Aorta (tissue), 5 donors: Measurements from ENCODE around the gene B2M. TPM values are rescaled to one million over a fixed set of nuclear protein-coding genes. Genes with fewer than 3 reads are reported as not detected.
A peak's percentile ranks its signal among the peaks of the same experiment; 100 is the strongest.
"Not testable (repeated sequence)": the region's sequence is repeated elsewhere in the genome, so short reads cannot be mapped to it uniquely, and the experiment has no call there.

Source experiments
- ATAC-seq: fragments of 200-7000 bp; cut with Tn5 transposase; one replicate; pipeline ENCODE4 v1.9.1; 2022; ENCODE audit warnings: moderate library complexity; ENCODE audit not compliant: low FRiP score
- DNase-seq, 2 donors: peaks; one replicate each; pipeline ENCODE4 v3.0.0-alpha.2; 2020
- H3K27ac ChIP-seq, 2 donors: one replicate each; pipeline ENCODE4 v1.5.1; 2013; ENCODE audit warnings: low read length in 2 of 2, mild to moderate bottlenecking in 2 of 2, moderate library complexity in 2 of 2, control low read depth in 1 of 2, inconsistent platforms in 1 of 2, low read depth in 1 of 2
- H3K27me3 ChIP-seq, 2 donors: one replicate each; pipeline ENCODE4 v1.6.1; 2013; ENCODE audit warnings: control low read depth in 1 of 2, low read length in 1 of 2, mild to moderate bottlenecking in 1 of 2, moderate library complexity in 1 of 2; ENCODE audit not compliant: insufficient read depth in 2 of 2, control insufficient read depth in 1 of 2
- H3K36me3 ChIP-seq, 2 donors: one replicate each; pipeline ENCODE4 v1.6.1; 2013; ENCODE audit warnings: control low read depth in 1 of 2, low read length in 1 of 2, mild to moderate bottlenecking in 1 of 2; ENCODE audit not compliant: insufficient read depth in 2 of 2, control insufficient read depth in 1 of 2
- H3K4me1 ChIP-seq, 2 donors: one replicate each; pipeline ENCODE4 v1.6.1; 2013; ENCODE audit warnings: low read length in 2 of 2, control low read depth in 1 of 2, mild to moderate bottlenecking in 1 of 2, moderate library complexity in 1 of 2; ENCODE audit not compliant: insufficient read depth in 2 of 2, control insufficient read depth in 1 of 2
- H3K4me3 ChIP-seq, 2 donors: one replicate each; pipeline ENCODE4 v1.5.1; 2013; ENCODE audit warnings: low read length in 2 of 2, control low read depth in 1 of 2, mild to moderate bottlenecking in 1 of 2
- H3K9me3 ChIP-seq: one replicate; pipeline ENCODE4 v1.6.1; 2013; ENCODE audit warnings: mild to moderate bottlenecking, low read length; ENCODE audit not compliant: control insufficient read depth
- WGBS, 2 donors: extraction: QIAGEN DNeasy Blood & Tissue Kit; methylation state at CpG; one replicate each; pipeline ENCODE4 v1.1.7; 2013; 5-methylcytosine and 5-hydroxymethylcytosine counted together
- intact Hi-C, 2 donors: fragments of 100-400 bp; cut with DNase I; formaldehyde crosslinking; loops; one replicate each; pipeline versions ENCODE4 v1.14.2 to v1.15.0; 2022
- polyA plus RNA-seq, 2 donors: library from polyadenylated mRNA; stranded (reverse); fragments of 200-250 nt; gene quantifications; one replicate each; pipeline ENCODE4 v1.2.3, GENCODE V29; 2013
- total RNA-seq, 2 donors: library from RNA; stranded (reverse); fragmentation: NEBNext Ultra II Directional; extraction: Animal tissue kit (Norgen Biotek cat#: 25700); gene quantifications; one replicate each; pipeline ENCODE4 v1.2.1, GENCODE V29; 2021
- donor health status: healthy with polysubstance abuse.
- donor health status: Bipolar disorder and iron deficiency.
- donor health status: DM: no; HTN: no; CAD: no.
- donor health status: DM: no; HTN: no; CAD: no.
- donor health status: DM: yes; HTN: yes; CAD: no.

The B2M gene
- total and polyA plus RNA-seq, 4 donors = 2,130 to 4,026 (median 3,023) TPM

- DNase-seq (no peak), ATAC-seq (no peak)
- Histone ChIP-seq H3K27me3 (no peaks in the 10 kb centered on the region), H3K36me3 (no peaks in the 10 kb centered on the region), H3K4me1 (peaks cover 0 to 1% of the 10 kb centered on the region in 2 donors), H3K4me3 (no peak overlapping the region), H3K27ac (peak overlapping the region in 1 of 2 donors; percentile 68), H3K9me3 (no peaks in the 10 kb centered on the region)
- WGBS, 2 donors = 90 to 91% methylated on average over 6 of the region's 6 CpGs
- intact Hi-C loops = loop anchor here (2.0 to 5.0 kb wide), 4 partner anchors 17 to 440 kb away; partner anchors contain the start of genes B2M (in 1 of the 2), EIF3J (in 1 of the 2), GOLM2 (in 1 of the 2) and PATL2 (in 1 of the 2)
Observed at GRCh38 chr15:44727485-44728231, 16.3 kb downstream of the B2M start.

- not testable (repeated sequence) for H3K9me3 ChIP-seq, H3K36me3 ChIP-seq, H3K4me3 ChIP-seq, H3K4me1 ChIP-seq, DNase-seq, H3K27me3 ChIP-seq, ATAC-seq
- intact Hi-C loops = loop anchor here (2.0 to 5.0 kb wide), 4 partner anchors 17 to 441 kb away; partner anchors contain the start of genes B2M (in 1 of the 2), EIF3J (in 1 of the 2), GOLM2 (in 1 of the 2) and PATL2 (in 1 of the 2)
- 61 to 67% methylated on average over 5 of the region's 5 CpGs for WGBS, 2 donors
- H3K27ac ChIP-seq = peak overlapping the region; percentile 37 to 83
Observed at GRCh38 chr15:44728232-44728575, 16.9 kb downstream of the B2M start.

GRCh38 chr15:44728576-44729407, 17.5 kb downstream of the B2M start:
- peak; percentile 95 to 97 for DNase-seq
- WGBS, 2 donors = 0% methylated on average over 35 to 36 of the region's 36 CpGs

GRCh38 chr15:44729408-44730127, 18.3 kb downstream of the B2M start:
- WGBS, 2 donors = 3 to 4% methylated on average over 21 of the region's 21 CpGs
- DNase-seq (peak; percentile 64 to 79), ATAC-seq (peak; percentile 36)
- Histone ChIP-seq H3K4me3 (peak overlapping the region; percentile 80 to 88), H3K4me1 (peaks cover 0 to 1% of the 10 kb centered on the region in 2 donors), H3K27ac (peak overlapping the region in 1 of 2 donors; percentile 96), H3K36me3 (no peaks in the 10 kb centered on the region), H3K9me3 (no peaks in the 10 kb centered on the region), H3K27me3 (no peaks in the 10 kb centered on the region)
- intact Hi-C loops = loop anchor here (2.0 to 10.0 kb wide), 5 partner anchors 19 to 442 kb away; partner anchors contain the start of genes B2M (in 1 of the 2), EIF3J (in 1 of the 2), GOLM2 (in 1 of the 2) and PATL2 (in 1 of the 2)

More at GRCh38 chr15:44728576-44729407, 17.5 kb downstream of the B2M start:
- Histone ChIP-seq H3K27ac (peak overlapping the region; percentile 20 to 96), H3K4me1 (peaks cover 0 to 1% of the 10 kb centered on the region in 2 donors), H3K36me3 (no peaks in the 10 kb centered on the region), H3K9me3 (no peaks in the 10 kb centered on the region), H3K27me3 (no peaks in the 10 kb centered on the region), H3K4me3 (peak overlapping the region; percentile 80 to 88)
- peak; percentile 97 for ATAC-seq
- intact Hi-C loops = loop anchor here (2.0 to 5.0 kb wide), 4 partner anchors 18 to 441 kb away; partner anchors contain the start of genes B2M (in 1 of the 2), EIF3J (in 1 of the 2), GOLM2 (in 1 of the 2) and PATL2 (in 1 of the 2)

- ATAC-seq = no peak
- DNase-seq = no peak
- 72 to 73% methylated on average over 2 of the region's 2 CpGs for WGBS, 2 donors
- no peaks in the 10 kb centered on the region for H3K36me3 ChIP-seq
- no peaks in the 10 kb centered on the region for H3K27me3 ChIP-seq
- intact Hi-C loops = loop anchor here (5.0 to 10.0 kb wide), 3 partner anchors 33 to 160 kb away; no protein-coding TSS in a partner anchor
- no peak overlapping the region for H3K4me3 ChIP-seq
- peaks cover 0 to 2% of the 10 kb centered on the region in 2 donors for H3K4me1 ChIP-seq
- H3K27ac ChIP-seq = no peak overlapping the region
- no peaks in the 10 kb centered on the region for H3K9me3 ChIP-seq
Observed at GRCh38 chr15:44734839-44735481, 23.6 kb downstream of the B2M start.

GRCh38 chr15:44735482-44736180, 24.3 kb downstream of the B2M start:
- H3K9me3 ChIP-seq = no peaks in the 10 kb centered on the region
- DNase-seq (peak in 1 of 2 donors; percentile 81), ATAC-seq (peak; percentile 63)
- H3K27ac ChIP-seq = peak overlapping the region in 1 of 2 donors; percentile 54
- 47% methylated on average over 8 of the region's 8 CpGs for WGBS, 2 donors
- peaks cover 0 to 2% of the 10 kb centered on the region in 2 donors for H3K4me1 ChIP-seq
- no peaks in the 10 kb centered on the region for H3K27me3 ChIP-seq
- no peaks in the 10 kb centered on the region for H3K36me3 ChIP-seq
- no peak overlapping the region for H3K4me3 ChIP-seq
- intact Hi-C loops = loop anchor here (2.0 to 10.0 kb wide), 4 partner anchors 33 to 161 kb away; no protein-coding TSS in a partner anchor

GRCh38 chr15:44736181-44736765, 25.0 kb downstream of the B2M start, which contains the start of gene TRIM69:
Gene TRIM69 (plus strand): TSS chr15:44736528. CDS start chr15:44736705, 177 bp downstream.
- H3K4me3 ChIP-seq = no peak within 1 kb of the TSS
- H3K4me1 ChIP-seq = peaks cover 0 to 2% of the 10 kb centered on the region in 2 donors
- no peaks in the 10 kb centered on the region for H3K27me3 ChIP-seq
- intact Hi-C loops = loop anchor here (2.0 to 10.0 kb wide), 4 partner anchors 34 to 161 kb away; no protein-coding TSS in a partner anchor
- H3K36me3 ChIP-seq = no peaks in the 10 kb centered on the region
- 81 to 83% methylated on average over 3 of the region's 3 CpGs for WGBS, 2 donors
- DNase-seq = no peak
- H3K9me3 ChIP-seq = no peaks in the 10 kb centered on the region
- peak within 1 kb of the TSS in 1 of 2 donors; percentile 54 for H3K27ac ChIP-seq
- no peak for ATAC-seq
